SHP77 treated with DMSO at 0.1 percent for 48 hours (cell line): ENCODE results near the gene COMMD10.

Experiments used
- DNase-seq: peaks from one replicate; lab custom pipeline; 2025; lab: John Stamatoyannopoulos, UW

Gene COMMD10

GRCh38 chr5:116296335-116297072, 211.7 kb downstream of the COMMD10 start:
- no peak for DNase-seq

GRCh38 chr5:116297296-116297814, 212.5 kb downstream of the COMMD10 start:
- no peak for DNase-seq

GRCh38 chr5:116299746-116300640, 215.2 kb downstream of the COMMD10 start:
- no peak for DNase-seq

- DNase-seq, result no peak
These were observed 216.3 kb downstream of the COMMD10 start for GRCh38 chr5:116301110-116301509.

- DNase-seq, result no peak
These were observed 218.5 kb downstream of the COMMD10 start for GRCh38 chr5:116303340-116303739.

GRCh38 chr5:116303810-116304209, 219.0 kb downstream of the COMMD10 start:
- DNase-seq, result no peak

GRCh38 chr5:116305899-116306298, 221.1 kb downstream of the COMMD10 start:
- no peak for DNase-seq

- no peak for DNase-seq
These were observed 222.0 kb downstream of the COMMD10 start for GRCh38 chr5:116306846-116307245.

- DNase-seq, result no peak
These were observed 223.6 kb downstream of the COMMD10 start for GRCh38 chr5:116308391-116308790.

GRCh38 chr5:116313366-116313765, 228.5 kb downstream of the COMMD10 start:
- DNase-seq, result no peak

- DNase-seq, result no peak
These were observed 230.7 kb downstream of the COMMD10 start for GRCh38 chr5:116315531-116315930.

GRCh38 chr5:116318091-116318854, 233.4 kb downstream of the COMMD10 start:
- no peak for DNase-seq

- DNase-seq, result no peak
These were observed 235.7 kb downstream of the COMMD10 start for GRCh38 chr5:116320486-116320885.

GRCh38 chr5:116329503-116329902, 244.7 kb downstream of the COMMD10 start:
- no peak for DNase-seq

GRCh38 chr5:116340799-116341198, 256.0 kb downstream of the COMMD10 start:
- DNase-seq, result no peak
